ENCODE results near the gene AVPR2. TPM values are rescaled to one million over a fixed set of nuclear protein-coding genes. Genes with fewer than 3 reads are reported as not detected.

The AVPR2 gene
- total RNA-seq, 5 donors from 2014 or later (not counting 1 experiment from before 2014, with no cell fraction given), result not detected

DNA sequence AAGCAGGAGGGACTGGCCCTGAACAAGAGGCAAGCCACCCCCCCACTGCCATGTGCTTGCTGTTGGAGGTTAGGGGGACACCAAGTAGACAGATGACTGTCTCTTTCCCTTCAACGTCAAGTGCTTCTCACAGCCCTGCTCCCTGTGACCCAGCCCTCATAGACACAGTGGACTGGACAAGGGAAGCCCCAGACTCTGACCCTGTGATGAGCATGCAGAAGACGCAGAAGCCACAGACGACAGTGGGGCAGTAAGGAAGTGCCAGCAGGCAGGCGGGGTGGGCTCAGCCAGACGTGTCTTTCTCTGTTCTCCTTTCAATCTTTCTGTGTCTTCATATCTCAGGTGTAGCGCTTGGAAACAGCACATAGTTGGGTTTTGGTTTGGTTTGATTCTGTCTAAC lies 16.1 kb upstream of the AVPR2 start:
- Histone ChIP-seq H3K4me1 (ENCODE audit: control insufficient read depth in 1 of 2, extremely low read depth in 1 of 2, insufficient read depth in 2 of 2, low read length in 2 of 2) (peaks cover 0 to 22% of the 10 kb centered on the region in 2 experiments), H3K4me3 (ENCODE audit: control insufficient read depth in 1 of 2, extremely low read depth in 1 of 2, low read length in 1 of 2) (no peak overlapping the region), H3K27ac (ENCODE audit: low read length) (no peak overlapping the region), H3K9me3 (no peaks in the 10 kb centered on the region), H3K27me3 (replicated peaks in 1 of 2; ENCODE audit: control insufficient read depth in 2 of 2, extremely low read depth in 1 of 2, insufficient read depth in 2 of 2, low read length in 1 of 2) (peaks cover 0 to 42% of the 10 kb centered on the region in 2 experiments), H3K36me3 (ENCODE audit: control insufficient read depth in 2 of 2, extremely low read depth in 1 of 2, insufficient read depth in 1 of 2, low read length in 1 of 2) (no peaks in the 10 kb centered on the region)
- H3K9me3 Mint-ChIP-seq, result no peaks in the 10 kb centered on the region
- no CpG with 5 or more reads among the region's 6 CpGs for WGBS (ENCODE audit: insufficient coverage)
- ATAC-seq (replicated peaks in 1 of 4) (peak in 1 of 4 experiments; percentile 22), DNase-seq (no peak)
- POLR2A ChIA-PET, result no interaction called here
- CTCF ChIA-PET, result no interaction called here
- peaks cover 23 to 33% of the 10 kb centered on the region in 2 donors for H3K27me3 Mint-ChIP-seq
- H3K4me1 Mint-ChIP-seq, result peaks cover 0 to 12% (median 3%) of the 10 kb centered on the region in 3 donors
- no peak overlapping the region for H3K27ac Mint-ChIP-seq
- H3K36me3 Mint-ChIP-seq, result no peaks in the 10 kb centered on the region
- no peak overlapping the region for H3K4me3 Mint-ChIP-seq

DNA sequence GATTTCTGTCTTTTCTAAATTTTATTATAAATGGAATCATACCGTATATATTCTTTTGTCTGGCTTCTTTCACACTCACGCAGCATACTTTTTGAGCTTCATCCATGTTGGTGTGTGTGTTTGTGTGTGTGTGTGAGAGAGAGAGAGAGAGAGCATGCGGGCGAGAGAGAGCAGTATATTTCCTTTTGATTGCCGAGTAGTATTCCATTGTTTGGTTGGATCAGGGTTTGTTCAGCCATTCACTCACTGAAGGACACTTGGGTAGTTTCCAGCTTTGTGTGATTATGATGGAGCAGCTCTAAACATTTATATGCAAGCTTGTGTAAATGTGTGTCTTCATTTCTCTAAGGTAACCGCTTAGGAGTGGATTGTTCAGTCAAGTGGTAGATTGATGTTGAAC lies 15.3 kb upstream of the AVPR2 start:
- no peaks in the 10 kb centered on the region for H3K9me3 Mint-ChIP-seq
- H3K36me3 Mint-ChIP-seq, result no peaks in the 10 kb centered on the region
- Histone ChIP-seq H3K27ac (ENCODE audit: low read length) (no peak overlapping the region), H3K4me3 (ENCODE audit: control insufficient read depth in 1 of 2, extremely low read depth in 1 of 2, low read length in 1 of 2) (no peak overlapping the region), H3K4me1 (ENCODE audit: control insufficient read depth in 1 of 2, extremely low read depth in 1 of 2, insufficient read depth in 2 of 2, low read length in 2 of 2) (peaks cover 0 to 22% of the 10 kb centered on the region in 2 experiments), H3K36me3 (ENCODE audit: control insufficient read depth in 2 of 2, extremely low read depth in 1 of 2, insufficient read depth in 1 of 2, low read length in 1 of 2) (no peaks in the 10 kb centered on the region), H3K9me3 (no peaks in the 10 kb centered on the region), H3K27me3 (replicated peaks in 1 of 2; ENCODE audit: control insufficient read depth in 2 of 2, extremely low read depth in 1 of 2, insufficient read depth in 2 of 2, low read length in 1 of 2) (peaks cover 0 to 34% of the 10 kb centered on the region in 2 experiments)
- ChIA-PET CTCF (no interaction called here), POLR2A (no interaction called here)
- WGBS (ENCODE audit: insufficient coverage), result no CpG with 5 or more reads among the region's 6 CpGs
- H3K4me1 Mint-ChIP-seq, result peaks cover 0 to 12% (median 3%) of the 10 kb centered on the region in 3 donors
- H3K27ac Mint-ChIP-seq, result no peak overlapping the region
- H3K27me3 Mint-ChIP-seq, result peaks cover 16 to 32% of the 10 kb centered on the region in 2 donors
- H3K4me3 Mint-ChIP-seq, result no peak overlapping the region
- DNase-seq (no peak), ATAC-seq (replicated peaks in 1 of 4) (no peak)

DNA sequence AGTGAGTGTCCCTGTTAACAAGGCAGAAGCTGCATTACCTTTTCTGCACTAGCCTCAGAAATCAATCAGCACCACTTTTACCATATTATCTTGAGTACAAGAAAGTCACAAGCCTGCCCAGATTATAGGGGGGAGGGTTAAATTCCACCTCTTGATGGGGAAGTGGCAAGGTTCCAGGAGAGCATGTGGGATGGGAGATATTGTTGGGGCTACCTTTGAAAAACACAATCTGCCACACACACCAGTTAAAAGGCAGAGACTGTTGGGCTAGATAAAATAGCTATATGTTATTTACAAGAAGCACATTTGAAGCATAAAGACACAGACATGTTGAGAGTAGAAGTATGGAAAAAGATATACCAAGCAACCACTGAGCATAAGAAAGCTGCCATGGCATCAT lies 6.6 kb upstream of the AVPR2 start:
- Mint-ChIP-seq H3K4me1 (peaks cover 26 to 28% (median 28%) of the 10 kb centered on the region in 3 donors), H3K4me3 (no peak overlapping the region), H3K27me3 (peaks cover 0 to 26% of the 10 kb centered on the region in 2 donors), H3K27ac (no peak overlapping the region), H3K36me3 (no peaks in the 10 kb centered on the region), H3K9me3 (no peaks in the 10 kb centered on the region)
- DNase-seq (no peak), ATAC-seq (replicated peaks in 1 of 4) (no peak)
- ChIA-PET POLR2A (no interaction called here), CTCF (interaction anchor here in 1 of 2 donors (0.6 kb wide), 1 partner anchor 111 kb away, joined by 6 read pairs; no protein-coding TSS in a partner anchor)
- peaks cover 15 to 28% of the 10 kb centered on the region in 2 experiments for H3K4me1 ChIP-seq (ENCODE audit: control insufficient read depth in 1 of 2, extremely low read depth in 1 of 2, insufficient read depth in 2 of 2, low read length in 2 of 2)
- H3K36me3 ChIP-seq (ENCODE audit: control insufficient read depth in 2 of 2, extremely low read depth in 1 of 2, insufficient read depth in 1 of 2, low read length in 1 of 2), result no peaks in the 10 kb centered on the region
- no peak overlapping the region for H3K27ac ChIP-seq (ENCODE audit: low read length)
- no peak overlapping the region for H3K4me3 ChIP-seq (ENCODE audit: control insufficient read depth in 1 of 2, extremely low read depth in 1 of 2, low read length in 1 of 2)
- H3K27me3 ChIP-seq (replicated peaks in 1 of 2; ENCODE audit: control insufficient read depth in 2 of 2, extremely low read depth in 1 of 2, insufficient read depth in 2 of 2, low read length in 1 of 2), result peaks cover 0 to 4% of the 10 kb centered on the region in 2 experiments
- H3K9me3 ChIP-seq, result no peaks in the 10 kb centered on the region

- ChIA-PET CTCF (no interaction called here), POLR2A (interaction anchor here in 1 of 2 donors (0.6 kb wide), 1 partner anchor 50 kb away, joined by 3 read pairs; no protein-coding TSS in a partner anchor)
- peaks cover 49 to 50% (median 49%) of the 10 kb centered on the region in 3 donors for H3K4me1 Mint-ChIP-seq
- DNase-seq (peak in 33 of 35 experiments; percentile 42 to 80 (median 59)), ATAC-seq (replicated peaks in 1 of 4) (peak; percentile 71 to 92 (median 77))
- Histone ChIP-seq H3K27ac (ENCODE audit: low read length) (no peak overlapping the region), H3K4me3 (ENCODE audit: control insufficient read depth in 1 of 2, extremely low read depth in 1 of 2, low read length in 1 of 2) (peak overlapping the region in 1 of 2 donors; percentile 10), H3K27me3 (replicated peaks in 1 of 2; ENCODE audit: control insufficient read depth in 2 of 2, extremely low read depth in 1 of 2, insufficient read depth in 2 of 2, low read length in 1 of 2) (peaks cover 0 to 3% of the 10 kb centered on the region in 2 experiments), H3K9me3 (no peaks in the 10 kb centered on the region), H3K36me3 (ENCODE audit: control insufficient read depth in 2 of 2, extremely low read depth in 1 of 2, insufficient read depth in 1 of 2, low read length in 1 of 2) (no peaks in the 10 kb centered on the region), H3K4me1 (ENCODE audit: control insufficient read depth in 1 of 2, extremely low read depth in 1 of 2, insufficient read depth in 2 of 2, low read length in 2 of 2) (peaks cover 24 to 60% of the 10 kb centered on the region in 2 experiments)
- H3K27ac Mint-ChIP-seq, result peak overlapping the region; percentile 58 to 66
- H3K4me3 Mint-ChIP-seq, result peak overlapping the region; percentile 46 to 54 (median 46)
- H3K36me3 Mint-ChIP-seq, result no peaks in the 10 kb centered on the region
- H3K9me3 Mint-ChIP-seq, result no peaks in the 10 kb centered on the region
- WGBS (ENCODE audit: insufficient coverage), result 36% methylated on average over 10 of the region's 26 CpGs
- H3K27me3 Mint-ChIP-seq, result peaks cover 0 to 17% of the 10 kb centered on the region in 2 donors
These were observed 3.4 kb upstream of the AVPR2 start for GRCh38 chrX:153900831-153901752.

- peaks cover 24 to 62% of the 10 kb centered on the region in 2 experiments for H3K4me1 ChIP-seq (ENCODE audit: control insufficient read depth in 1 of 2, extremely low read depth in 1 of 2, insufficient read depth in 2 of 2, low read length in 2 of 2)
- H3K4me3 Mint-ChIP-seq, result peak overlapping the region in 2 of 3 donors; percentile 34 to 46
- POLR2A ChIA-PET, result no interaction called here
- CTCF ChIA-PET, result no interaction called here
- no peaks in the 10 kb centered on the region for H3K9me3 Mint-ChIP-seq
- H3K27ac Mint-ChIP-seq, result peak overlapping the region; percentile 52 to 66
- no peak for DNase-seq
- WGBS (ENCODE audit: insufficient coverage), result 92% methylated on average over 7 of the region's 8 CpGs
- no peak overlapping the region for H3K27ac ChIP-seq (ENCODE audit: low read length)
- H3K36me3 Mint-ChIP-seq, result no peaks in the 10 kb centered on the region
- peaks cover 45 to 48% (median 47%) of the 10 kb centered on the region in 3 donors for H3K4me1 Mint-ChIP-seq
- ATAC-seq (replicated peaks in 1 of 4), result no peak
- no peaks in the 10 kb centered on the region for H3K27me3 ChIP-seq (replicated peaks in 1 of 2; ENCODE audit: control insufficient read depth in 2 of 2, extremely low read depth in 1 of 2, insufficient read depth in 2 of 2, low read length in 1 of 2)
- no peaks in the 10 kb centered on the region for H3K36me3 ChIP-seq (ENCODE audit: control insufficient read depth in 2 of 2, extremely low read depth in 1 of 2, insufficient read depth in 1 of 2, low read length in 1 of 2)
- H3K27me3 Mint-ChIP-seq, result peaks cover 0 to 17% of the 10 kb centered on the region in 2 donors
- H3K9me3 ChIP-seq, result no peaks in the 10 kb centered on the region
- no peak overlapping the region for H3K4me3 ChIP-seq (ENCODE audit: control insufficient read depth in 1 of 2, extremely low read depth in 1 of 2, low read length in 1 of 2)
These were observed 2.7 kb upstream of the AVPR2 start for GRCh38 chrX:153901753-153902140.

DNA sequence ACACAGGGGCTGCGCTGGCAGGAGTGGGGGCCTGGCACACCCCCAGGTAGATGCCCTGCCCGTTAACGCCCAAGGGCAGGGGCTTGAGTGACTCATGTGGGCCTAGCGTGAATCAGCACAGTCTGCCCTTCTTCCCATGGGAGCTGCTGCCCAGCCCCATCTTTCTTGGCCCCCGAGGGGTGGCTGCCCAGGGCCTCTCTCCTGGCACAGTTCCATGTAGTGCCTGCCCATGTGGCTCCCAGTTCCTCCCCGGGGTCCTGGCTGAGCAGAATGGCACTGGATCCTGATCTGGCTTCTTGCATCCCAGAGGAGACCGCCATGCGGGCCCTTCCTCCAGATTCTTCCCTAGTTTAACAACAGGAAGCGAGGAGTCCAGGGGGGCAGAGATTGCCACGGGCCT lies 2.1 kb upstream of the AVPR2 start:
- Mint-ChIP-seq H3K4me1 (peaks cover 44 to 48% (median 47%) of the 10 kb centered on the region in 3 donors), H3K4me3 (peak overlapping the region in 1 of 3 donors; percentile 56), H3K9me3 (no peaks in the 10 kb centered on the region), H3K27me3 (peaks cover 0 to 17% of the 10 kb centered on the region in 2 donors), H3K36me3 (no peaks in the 10 kb centered on the region), H3K27ac (peak overlapping the region in 1 of 2 donors; percentile 58)
- ATAC-seq (replicated peaks in 1 of 4) (no peak), DNase-seq (no peak)
- WGBS (ENCODE audit: insufficient coverage), result 79% methylated on average over 5 of the region's 10 CpGs
- Histone ChIP-seq H3K9me3 (no peaks in the 10 kb centered on the region), H3K27ac (ENCODE audit: low read length) (no peak overlapping the region), H3K4me1 (ENCODE audit: control insufficient read depth in 1 of 2, extremely low read depth in 1 of 2, insufficient read depth in 2 of 2, low read length in 2 of 2) (peaks cover 24 to 63% of the 10 kb centered on the region in 2 experiments), H3K36me3 (ENCODE audit: control insufficient read depth in 2 of 2, extremely low read depth in 1 of 2, insufficient read depth in 1 of 2, low read length in 1 of 2) (peaks cover 0 to 2% of the 10 kb centered on the region in 2 donors), H3K4me3 (ENCODE audit: control insufficient read depth in 1 of 2, extremely low read depth in 1 of 2, low read length in 1 of 2) (no peak overlapping the region), H3K27me3 (replicated peaks in 1 of 2; ENCODE audit: control insufficient read depth in 2 of 2, extremely low read depth in 1 of 2, insufficient read depth in 2 of 2, low read length in 1 of 2) (no peaks in the 10 kb centered on the region)
- CTCF ChIA-PET, result no interaction called here
- POLR2A ChIA-PET, result no interaction called here
